Measurements from ENCODE around the gene MMP24OS. TPM values are rescaled to one million over a fixed set of nuclear protein-coding genes. Genes with fewer than 3 reads are reported as not detected.

Gene MMP24OS
- total and polyA plus RNA-seq, 2 donors (not counting 1 experiment from before 2014, with no cell fraction given): 36.3 to 57.0 TPM

- H3K27ac Mint-ChIP-seq: no peak overlapping the region
- no peaks in the 10 kb centered on the region for H3K4me1 Mint-ChIP-seq
- Histone ChIP-seq H3K9me3 (ENCODE audit: control extremely low read depth in 1 of 3, control insufficient read depth in 2 of 3, insufficient read depth in 1 of 3, low read length in 2 of 3) (no peaks in the 10 kb centered on the region), H3K4me2 (replicated peaks; ENCODE audit: low read depth, low read length, poor library complexity, severe bottlenecking) (no peak overlapping the region), H3K9ac (ENCODE audit: low read length) (no peak overlapping the region), H3K79me2 (ENCODE audit: control insufficient read depth, insufficient read depth, low read length) (no peaks in the 10 kb centered on the region), H4K20me1 (ENCODE audit: control insufficient read depth, insufficient read depth, low read length, poor library complexity, severe bottlenecking) (no peaks in the 10 kb centered on the region), H3K4me1 (ENCODE audit: control insufficient read depth in 2 of 2, insufficient read depth in 2 of 2, low read length in 2 of 2) (no peaks in the 10 kb centered on the region), H3K27ac (ENCODE audit: low read length in 2 of 2) (no peak overlapping the region), H3K4me3 (ENCODE audit: control extremely low read depth in 1 of 5, extremely low read depth in 1 of 5, insufficient read depth in 1 of 5, low read depth in 2 of 5, low read length in 4 of 5) (no peak overlapping the region), H3K36me3 (replicated peaks in 1 of 2; ENCODE audit: control extremely low read depth in 1 of 2, control insufficient read depth in 1 of 2, extremely low read depth in 1 of 2, insufficient read depth in 2 of 2, low read length in 1 of 2) (no peaks in the 10 kb centered on the region), H2AFZ (ENCODE audit: insufficient read depth, low read depth, low read length, poor library complexity, severe bottlenecking) (no peak overlapping the region), H3K27me3 (replicated peaks in 1 of 4; ENCODE audit: control extremely low read depth in 1 of 4, control insufficient read depth in 3 of 4, insufficient read depth in 4 of 4, low read length in 3 of 4) (no peaks in the 10 kb centered on the region)
- CTCF ChIA-PET: interaction anchor here (0.7 kb wide), 1 partner anchor 51 kb away, joined by 4 read pairs; no protein-coding TSS in a partner anchor
- TF ChIP-seq EZH2 (IDR thresholded peaks at IDR 0.05; ENCODE audit: borderline replicate concordance, insufficient read depth, low read depth, low read length, poor library complexity, severe bottlenecking) (no peak), CTCF (IDR thresholded peaks at IDR 0.05) (no peak)
- no peak for DNase-seq
- no peaks in the 10 kb centered on the region for H3K9me3 Mint-ChIP-seq (ENCODE audit: insufficient read depth)
- no peak overlapping the region for H3K4me3 Mint-ChIP-seq
- H3K27me3 Mint-ChIP-seq: no peaks in the 10 kb centered on the region
- POLR2A ChIA-PET: no interaction called here
- ATAC-seq (ENCODE audit: low read depth): no peak
- intact Hi-C loops (cut with micrococcal nuclease): no loop called here
- WGBS (ENCODE audit: insufficient coverage): 85% methylated on average over 7 of the region's 11 CpGs
Observed at GRCh38 chr20:35326021-35326739, 48.3 kb upstream of the MMP24OS start.

- intact Hi-C loops (cut with micrococcal nuclease): no loop called here
- Histone ChIP-seq H3K27ac (ENCODE audit: low read length in 2 of 2) (no peak overlapping the region), H2AFZ (ENCODE audit: insufficient read depth, low read depth, low read length, poor library complexity, severe bottlenecking) (no peak overlapping the region), H3K79me2 (ENCODE audit: control insufficient read depth, insufficient read depth, low read length) (no peaks in the 10 kb centered on the region), H3K9ac (ENCODE audit: low read length) (no peak overlapping the region), H3K36me3 (replicated peaks in 1 of 2; ENCODE audit: control extremely low read depth in 1 of 2, control insufficient read depth in 1 of 2, extremely low read depth in 1 of 2, insufficient read depth in 2 of 2, low read length in 1 of 2) (no peaks in the 10 kb centered on the region), H3K4me2 (replicated peaks; ENCODE audit: low read depth, low read length, poor library complexity, severe bottlenecking) (no peak overlapping the region), H3K4me1 (ENCODE audit: control insufficient read depth in 2 of 2, insufficient read depth in 2 of 2, low read length in 2 of 2) (no peaks in the 10 kb centered on the region), H3K27me3 (replicated peaks in 1 of 4; ENCODE audit: control extremely low read depth in 1 of 4, control insufficient read depth in 3 of 4, insufficient read depth in 4 of 4, low read length in 3 of 4) (no peaks in the 10 kb centered on the region), H3K4me3 (ENCODE audit: control extremely low read depth in 1 of 5, extremely low read depth in 1 of 5, insufficient read depth in 1 of 5, low read depth in 2 of 5, low read length in 4 of 5) (no peak overlapping the region), H3K9me3 (ENCODE audit: control extremely low read depth in 1 of 3, control insufficient read depth in 2 of 3, insufficient read depth in 1 of 3, low read length in 2 of 3) (no peaks in the 10 kb centered on the region), H4K20me1 (ENCODE audit: control insufficient read depth, insufficient read depth, low read length, poor library complexity, severe bottlenecking) (no peaks in the 10 kb centered on the region)
- Mint-ChIP-seq H3K9me3 (ENCODE audit: insufficient read depth) (no peaks in the 10 kb centered on the region), H3K27me3 (no peaks in the 10 kb centered on the region), H3K27ac (no peak overlapping the region), H3K4me1 (no peaks in the 10 kb centered on the region), H3K4me3 (no peak overlapping the region)
- DNase-seq (no peak), ATAC-seq (ENCODE audit: low read depth) (no peak)
- ChIA-PET POLR2A (no interaction called here), CTCF (interaction anchor here (0.7 kb wide), 1 partner anchor 52 kb away, joined by 4 read pairs; no protein-coding TSS in a partner anchor)
- TF ChIP-seq CTCF (IDR thresholded peaks at IDR 0.05) (no peak), EZH2 (IDR thresholded peaks at IDR 0.05; ENCODE audit: borderline replicate concordance, insufficient read depth, low read depth, low read length, poor library complexity, severe bottlenecking) (no peak)
- WGBS (ENCODE audit: insufficient coverage): 100% methylated on average over 3 of the region's 6 CpGs
Observed at GRCh38 chr20:35325401-35325800, 47.5 kb upstream of the MMP24OS start.

Measured in B cell (primary cell).